ENCODE results near the gene ISG15. TPM values are rescaled to one million over a fixed set of nuclear protein-coding genes. Genes with fewer than 3 reads are reported as not detected.

ISG15 gene
- total and polyA plus RNA-seq, 2 of the 13 experiments (the other 11 are each of a cell fraction or from before 2014, with no cell fraction given), result 42.1 to 54.9 TPM

- TF ChIP-seq CCAR2 (optimal IDR thresholded peaks at IDR 0.05; ENCODE audit: low read depth, low read length), result no peak
- no peak for TF ChIP-seq E2F5 (CRISPR knock-in tag; conservative IDR thresholded peaks at IDR 0.05)
- TF ChIP-seq ZNF790 (CRISPR knock-in tag; IDR thresholded peaks at IDR 0.05; ENCODE audit: borderline replicate concordance), result no peak
- TF ChIP-seq ZBTB10 (CRISPR knock-in tag; IDR thresholded peaks at IDR 0.05; ENCODE audit: borderline replicate concordance), result no peak
- no peak for TF ChIP-seq ZSCAN20 (CRISPR knock-in tag; IDR thresholded peaks at IDR 0.05; ENCODE audit: borderline replicate concordance)
- TF ChIP-seq XBP1 (CRISPR knock-in tag; IDR thresholded peaks at IDR 0.05), result no peak
- peak; percentile 87; the same call in 1 of the 2 replicates for TF ChIP-seq HIVEP1 (CRISPR knock-in tag; IDR thresholded peaks at IDR 0.05)
- TF ChIP-seq ZNF770 (CRISPR knock-in tag; IDR thresholded peaks at IDR 0.05), result peak; percentile 85
- TF ChIP-seq HCFC1 (IDR thresholded peaks at IDR 0.05; ENCODE audit: low read depth, low read length), result no peak
- no peak for TF ChIP-seq NFE2 (CRISPR knock-in tag; IDR thresholded peaks at IDR 0.05)
- no peak for TF ChIP-seq NBN (conservative IDR thresholded peaks at IDR 0.05)
- no peak for TF ChIP-seq CREM (IDR thresholded peaks at IDR 0.05)
- no peak for TF ChIP-seq CREM (CRISPR knock-in tag; IDR thresholded peaks at IDR 0.05)
- TF ChIP-seq ZNF564 (CRISPR knock-in tag; IDR thresholded peaks at IDR 0.05), result 0 out of 2 replicates have a peak, but pooled peaks have one; percentile 54
- no peak for TF ChIP-seq HOXA7 (CRISPR knock-in tag; IDR thresholded peaks at IDR 0.05)
- TF ChIP-seq ZNF260 (CRISPR knock-in tag; IDR thresholded peaks at IDR 0.05; ENCODE audit: borderline replicate concordance, low read depth), result no peak
- no peak for TF ChIP-seq JDP2 (CRISPR knock-in tag; IDR thresholded peaks at IDR 0.05; ENCODE audit: borderline replicate concordance)
- no peak for TF ChIP-seq NPAS2 (CRISPR knock-in tag; IDR thresholded peaks at IDR 0.05; ENCODE audit: borderline replicate concordance)
- no peak for TF ChIP-seq SUZ12 (IDR thresholded peaks at IDR 0.05; ENCODE audit: low read depth, low read length)
- TF ChIP-seq MED13 (CRISPR knock-in tag; IDR thresholded peaks at IDR 0.05), result 0 out of 2 replicates have a peak, but pooled peaks have one; percentile 26
- peak; percentile 25; the same call in 1 of the 2 replicates for TF ChIP-seq ARNTL (CRISPR knock-in tag; IDR thresholded peaks at IDR 0.05)
Measured at GRCh38 chr1:1058088-1058905, 45.0 kb downstream of the ISG15 start (continued).

All from HepG2 (cell line).